GM12873 (cell line): Measurements from ENCODE around the gene TSPAN18.

Experiments used
- TF ChIP-seq, protein P1 (sequence below): IDR thresholded peaks from 2 replicates; pipeline ENCODE4 v1.5.1; 2012; ENCODE audit warnings: low read depth, mild to moderate bottlenecking, moderate library complexity, low read length, control low read depth; ENCODE audit not compliant: insufficient read depth; ENCODE audit errors: missing control alignments

Gene TSPAN18

DNA sequence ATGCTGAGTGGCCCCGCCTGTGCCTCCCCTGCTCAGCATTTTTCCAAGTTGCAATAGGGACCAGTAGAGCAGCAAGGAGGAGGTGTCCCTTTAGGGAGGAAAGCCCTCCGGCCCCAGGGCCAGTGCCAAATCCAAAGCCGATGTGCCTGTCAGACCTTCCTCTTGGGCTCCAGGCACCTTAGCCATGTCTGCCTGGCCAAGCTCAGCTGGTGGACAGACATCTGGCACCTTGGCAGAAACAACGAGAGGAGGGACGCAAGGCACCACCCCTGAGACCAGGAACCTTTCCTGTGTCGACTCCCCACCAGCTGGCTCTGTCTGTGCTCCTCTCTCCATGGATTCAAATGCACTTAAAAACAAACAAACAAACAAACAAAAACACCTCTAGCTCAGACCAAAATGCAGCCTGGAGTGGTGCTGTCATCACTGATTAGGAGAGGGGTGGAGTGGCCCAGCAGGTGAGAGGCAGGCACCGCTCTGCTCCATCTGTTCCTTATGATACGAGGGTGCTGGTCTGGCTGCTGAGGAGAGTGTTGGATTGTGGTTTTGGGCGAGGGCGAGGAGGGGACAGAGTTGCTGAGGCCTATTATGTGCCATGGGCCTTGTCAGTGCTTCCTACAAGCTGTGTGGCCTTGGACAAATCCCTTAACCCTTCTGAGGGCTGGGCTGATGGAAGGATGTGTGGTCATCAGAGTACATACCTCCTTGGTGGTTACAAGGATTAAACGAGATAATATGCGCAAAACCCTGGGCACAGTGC, 177.7 kb downstream of the TSPAN18 start:
- TF ChIP-seq, protein P1, sequence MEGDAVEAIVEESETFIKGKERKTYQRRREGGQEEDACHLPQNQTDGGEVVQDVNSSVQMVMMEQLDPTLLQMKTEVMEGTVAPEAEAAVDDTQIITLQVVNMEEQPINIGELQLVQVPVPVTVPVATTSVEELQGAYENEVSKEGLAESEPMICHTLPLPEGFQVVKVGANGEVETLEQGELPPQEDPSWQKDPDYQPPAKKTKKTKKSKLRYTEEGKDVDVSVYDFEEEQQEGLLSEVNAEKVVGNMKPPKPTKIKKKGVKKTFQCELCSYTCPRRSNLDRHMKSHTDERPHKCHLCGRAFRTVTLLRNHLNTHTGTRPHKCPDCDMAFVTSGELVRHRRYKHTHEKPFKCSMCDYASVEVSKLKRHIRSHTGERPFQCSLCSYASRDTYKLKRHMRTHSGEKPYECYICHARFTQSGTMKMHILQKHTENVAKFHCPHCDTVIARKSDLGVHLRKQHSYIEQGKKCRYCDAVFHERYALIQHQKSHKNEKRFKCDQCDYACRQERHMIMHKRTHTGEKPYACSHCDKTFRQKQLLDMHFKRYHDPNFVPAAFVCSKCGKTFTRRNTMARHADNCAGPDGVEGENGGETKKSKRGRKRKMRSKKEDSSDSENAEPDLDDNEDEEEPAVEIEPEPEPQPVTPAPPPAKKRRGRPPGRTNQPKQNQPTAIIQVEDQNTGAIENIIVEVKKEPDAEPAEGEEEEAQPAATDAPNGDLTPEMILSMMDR, result no peak

DNA sequence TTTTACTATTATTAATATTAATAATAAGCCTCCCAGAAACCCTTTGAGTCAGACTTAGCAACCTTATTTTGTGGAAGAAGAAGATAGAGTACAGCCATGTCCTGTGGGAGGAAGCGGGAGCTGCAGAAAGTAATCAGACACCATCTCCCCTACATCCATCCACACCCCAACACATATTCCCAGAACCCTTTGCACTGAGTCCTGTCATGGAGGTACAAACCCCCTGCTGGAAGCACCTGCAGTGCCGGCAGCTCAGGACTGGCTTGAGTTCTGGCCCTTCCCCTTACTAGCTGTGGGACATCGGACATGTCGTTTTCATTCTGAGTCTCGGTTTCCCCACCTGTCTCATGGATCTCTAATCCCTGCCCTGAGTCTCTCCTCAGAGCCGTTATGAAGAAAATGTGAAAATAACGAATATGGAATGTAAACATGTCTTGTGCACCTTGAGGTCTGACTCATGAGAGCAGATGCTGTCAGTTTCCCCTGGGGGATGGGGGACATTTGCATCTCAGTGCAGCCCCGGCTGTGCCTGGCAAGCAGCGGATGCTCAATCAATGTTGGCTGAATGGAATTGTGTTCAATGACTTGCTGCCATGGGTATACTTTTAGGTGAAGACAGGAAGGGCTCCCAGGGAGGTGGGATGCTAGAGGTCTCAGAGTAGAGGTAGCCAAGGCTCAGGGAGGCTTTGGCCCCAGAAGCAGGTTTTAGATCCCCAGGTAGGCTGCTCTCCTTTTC, 178.5 kb downstream of the TSPAN18 start:
- TF ChIP-seq, protein P1, result no peak

DNA sequence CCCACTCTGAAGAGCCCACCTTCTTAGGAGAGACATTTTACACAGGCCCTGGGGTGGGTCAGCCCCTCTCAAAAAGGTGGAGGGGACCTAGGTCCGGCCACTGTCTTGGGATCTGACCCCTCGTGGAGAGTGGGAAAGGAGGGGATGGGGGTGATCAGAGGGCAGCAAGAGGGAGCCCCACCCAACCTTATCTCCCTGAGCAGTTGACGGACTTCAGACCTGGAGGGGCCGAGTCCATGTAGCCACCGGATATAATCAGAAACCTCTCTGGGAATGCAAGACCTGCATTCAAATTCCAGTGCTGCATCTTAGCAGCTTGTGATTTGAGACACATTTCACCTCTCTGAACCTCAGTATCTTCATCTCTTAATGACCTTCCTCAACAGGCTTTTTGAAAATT, 179.9 kb downstream of the TSPAN18 start:
- TF ChIP-seq, protein P1, result no peak

DNA sequence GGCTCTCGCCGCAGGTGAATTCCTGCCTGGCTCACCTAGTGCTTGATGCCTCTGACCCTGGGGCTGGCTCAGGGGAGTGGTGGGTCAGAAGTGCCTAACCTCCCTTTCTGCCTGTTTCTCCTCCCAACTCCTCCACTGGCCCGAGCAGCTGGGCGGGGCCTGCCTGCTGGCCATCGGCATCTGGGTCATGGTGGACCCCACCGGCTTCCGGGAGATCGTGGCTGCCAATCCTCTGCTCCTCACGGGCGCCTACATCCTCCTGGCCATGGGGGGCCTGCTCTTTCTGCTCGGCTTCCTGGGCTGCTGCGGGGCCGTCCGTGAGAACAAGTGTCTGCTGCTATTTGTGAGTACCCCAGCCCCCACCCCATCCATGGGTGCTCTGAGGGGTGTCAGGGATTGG, 182.8 kb downstream of the TSPAN18 start:
- TF ChIP-seq, protein P1, result no peak

DNA sequence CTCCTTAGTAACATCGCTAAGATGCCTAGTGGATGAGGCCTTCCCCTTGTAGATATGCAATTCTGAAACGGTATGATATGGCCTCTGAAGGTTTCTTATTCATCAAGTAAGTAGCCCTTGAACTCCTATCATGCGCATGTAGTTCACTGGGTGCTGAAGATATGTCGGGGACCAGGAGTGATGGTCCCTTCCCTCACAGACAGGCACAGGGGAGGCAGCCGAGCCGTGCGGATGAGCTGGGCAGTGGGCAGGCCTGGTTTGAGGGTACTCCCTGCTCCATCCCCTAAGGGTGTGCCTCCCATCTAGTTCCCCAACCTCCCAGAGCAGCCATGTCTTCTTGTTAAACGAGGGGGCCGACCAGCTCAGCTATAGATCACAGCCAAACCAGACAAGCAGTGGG, 183.8 kb downstream of the TSPAN18 start:
- TF ChIP-seq, protein P1, result no peak

DNA sequence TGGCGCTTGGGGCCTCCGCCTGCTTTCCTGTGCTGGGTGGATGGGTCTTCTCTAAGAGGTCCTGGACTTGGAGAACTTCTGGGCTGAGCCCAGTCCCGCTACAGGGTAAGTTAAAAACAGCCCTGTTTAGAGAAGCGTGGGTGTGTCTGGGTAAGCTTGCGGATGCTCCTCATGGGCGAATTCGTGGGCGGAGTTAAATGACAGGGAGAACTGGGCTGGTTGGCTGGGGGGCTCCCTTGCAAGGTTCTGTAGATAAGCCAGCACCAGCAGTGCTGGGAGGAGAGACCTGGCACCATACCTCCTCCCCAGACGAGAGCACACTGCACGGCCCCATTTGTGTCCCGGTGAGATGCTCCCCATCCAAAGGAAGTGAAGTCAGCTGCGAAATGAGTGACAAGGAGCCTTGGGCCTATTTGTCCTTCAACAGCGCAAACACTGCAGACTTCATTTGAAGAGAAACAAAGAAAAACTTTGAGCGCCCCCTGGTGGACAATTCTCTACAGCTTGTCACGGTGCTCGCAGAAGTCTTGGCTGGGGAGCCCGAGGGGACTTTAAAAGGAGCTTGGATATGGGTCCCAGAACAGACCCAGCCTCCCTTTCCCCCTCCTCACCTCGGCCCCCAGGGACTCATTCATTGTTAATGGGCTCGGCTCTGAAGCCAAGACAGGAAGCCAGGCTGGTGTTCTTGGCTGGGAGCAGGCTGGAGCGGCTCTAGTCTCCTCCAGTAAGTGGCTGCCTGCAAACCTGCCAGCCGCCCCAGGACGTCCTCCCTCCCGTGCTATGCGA, 184.5 kb downstream of the TSPAN18 start:
- TF ChIP-seq, protein P1, result peak; percentile 76
